H1 (cell line): Measurements from ENCODE around the gene SKIDA1. TPM values are rescaled to one million over a fixed set of nuclear protein-coding genes. Genes with fewer than 3 reads are reported as not detected.
A peak's percentile ranks its signal among the peaks of the same experiment; 100 is the strongest.

Source experiments
- CBX5 ChIP-seq: fragments of 300-800, 300-1000 bp; sonication (generic); IDR thresholded peaks from 2 replicates; pipeline ENCODE4 v1.7.1; 2016; ENCODE audit warnings: antibody characterized with exemption, low read length, low read depth
- CHD1 ChIP-seq: IDR thresholded peaks from 2 replicates; pipeline ENCODE4 v1.6.1; 2012; ENCODE audit warnings: low read depth, low read length, improper control_type of control experiment
- CHD7 ChIP-seq: fragments of 300-600 bp; sonication (generic); IDR thresholded peaks from 2 replicates; pipeline ENCODE4 v1.7.1; 2012; ENCODE audit warnings: low read length, moderate library complexity, mild to moderate bottlenecking, inconsistent platforms; ENCODE audit not compliant: insufficient replicate concordance
- FOSL1 ChIP-seq: IDR thresholded peaks from 2 replicates; pipeline ENCODE4 v1.6.1; 2011; ENCODE audit warnings: mild to moderate bottlenecking, low read depth, low read length, moderate library complexity; ENCODE audit not compliant: insufficient read depth
- GTF2F1 ChIP-seq: IDR thresholded peaks from 2 replicates; pipeline ENCODE4 v1.6.1; 2012; ENCODE audit warnings: low read depth, low read length, improper control_type of control experiment, borderline replicate concordance
- SIN3A ChIP-seq, 2 experiments: IDR thresholded peaks in 1 of 2; conservative IDR thresholded peaks in 1 of 2; 2 replicates each; pipeline ENCODE4 v1.6.1; 2011 to 2012; ENCODE audit warnings: low read length in 2 of 2, improper control_type of control experiment in 1 of 2, low read depth in 1 of 2, mild to moderate bottlenecking in 1 of 2
- SP4 ChIP-seq: IDR thresholded peaks from 2 replicates; pipeline ENCODE4 v1.6.1; 2012; ENCODE audit warnings: low read length, inconsistent platforms
- USF2 ChIP-seq: IDR thresholded peaks from 2 replicates; pipeline ENCODE4 v1.6.1; 2011; ENCODE audit warnings: low read length, improper control_type of control experiment
- polyA plus RNA-seq, 7 experiments: library from polyadenylated mRNA; depleted of rRNA in 3 of 7; stranded (reverse) in 5 of 7; unstranded in 2 of 7; fragments of >200 nt in 5 of 7; fragments of 200-250 nt in 2 of 7; gene quantifications; 1 replicate in 5 of 7; 2 replicates in 1 of 7; 4 replicates in 1 of 7; pipeline versions ENCODE4 v1.2.1 to v1.2.3, GENCODE V29; 2011 to 2013; ENCODE audit warnings: missing spikeins in 2 of 7, mixed read lengths in 2 of 7
- total RNA-seq: library from RNA; stranded (reverse); fragmentation: NEBNext Ultra II Directional; extraction: Animal tissue kit (Norgen Biotek cat#: 25700); gene quantifications from 2 replicates; pipeline ENCODE4 v1.2.1, GENCODE V29; 2021

Gene SKIDA1
- total and polyA plus RNA-seq, 2 of the 8 experiments (the other 6 are each of a cell fraction or from before 2014, with no cell fraction given) = 1.5 to 8.0 TPM

- no peak for TF ChIP-seq CHD7
- 0 out of 2 replicates have a peak, but pooled peaks have one; percentile 52 for TF ChIP-seq CHD1
- TF ChIP-seq CBX5 = no peak
- TF ChIP-seq FOSL1 = no peak
- TF ChIP-seq GTF2F1 = no peak
- no peak for TF ChIP-seq USF2
- TF ChIP-seq SIN3A (conservative IDR thresholded peaks at IDR 0.05 in 1 of 2, IDR thresholded peaks at IDR 0.05 in 1 of 2; ENCODE audit: low read depth in 1 of 2, low read length in 2 of 2) = no peak; a peak in 1 of 4 replicates
- TF ChIP-seq SP4 = no peak; the same call in 1 of the 2 replicates
Measured at GRCh38 chr10:21510241-21511094, 15.0 kb downstream of the SKIDA1 start (continued).
